HG02571 (cell line): Measurements from ENCODE around the gene CENATAC.
"Not testable (repeated sequence)": the region's sequence is repeated elsewhere in the genome, so short reads cannot be mapped to it uniquely, and the experiment has no call there.

ENCODE experiments used
- ATAC-seq: cut with Tn5 transposase; IDR thresholded peaks from one replicate; pipeline ENCODE4 v1.9.1; 2021; ENCODE audit warnings: mild to moderate bottlenecking, moderate library complexity; ENCODE audit not compliant: unreplicated experiment

The CENATAC gene

GRCh38 chr11:118991486-118992038 is 6.4 kb upstream of the CENATAC start:
- not testable (repeated sequence) for ATAC-seq

- peak; percentile 5 for ATAC-seq
Measured at GRCh38 chr11:118996926-118997626, 862 bp upstream of the CENATAC start.

- ATAC-seq, result no peak
Measured at GRCh38 chr11:118998388-118998717, 415 bp downstream of the CENATAC start.

- ATAC-seq, result no peak
Measured at GRCh38 chr11:118998822-118999221, 884 bp downstream of the CENATAC start.

- no peak for ATAC-seq
Measured at GRCh38 chr11:119000906-119001305, 3.0 kb downstream of the CENATAC start.

- ATAC-seq, result no peak
Measured at GRCh38 chr11:119006656-119007055, 8.7 kb downstream of the CENATAC start.

- no peak for ATAC-seq
Measured at GRCh38 chr11:119011476-119012053, 13.6 kb downstream of the CENATAC start.

- no peak for ATAC-seq
Measured at GRCh38 chr11:119012629-119013170, 14.8 kb downstream of the CENATAC start.

GRCh38 chr11:119014209-119014924 is 16.4 kb downstream of the CENATAC start:
- no peak for ATAC-seq

GRCh38 chr11:119015054-119015611 is 17.2 kb downstream of the CENATAC start:
- ATAC-seq, result no peak

- ATAC-seq, result no peak
Measured at GRCh38 chr11:119016216-119017009, 18.5 kb downstream of the CENATAC start.

- not testable (repeated sequence) for ATAC-seq
Measured at GRCh38 chr11:119017377-119017776, 19.4 kb downstream of the CENATAC start.

- ATAC-seq, result peak; percentile 84
Measured at GRCh38 chr11:119018074-119018938, 20.4 kb downstream of the CENATAC start, which contains the start of the genes RPS25 and TRAPPC4. Gene RPS25 (minus strand): TSS chr11:119018343. CDS start chr11:119018284, 59 bp downstream. Gene TRAPPC4 (plus strand): TSS chr11:119018766. CDS start chr11:119018796, 30 bp downstream.

- no peak for ATAC-seq
Measured at GRCh38 chr11:119019996-119020395, 22.1 kb downstream of the CENATAC start.

GRCh38 chr11:119021631-119022030 is 23.7 kb downstream of the CENATAC start:
- no peak for ATAC-seq

- no peak for ATAC-seq
Measured at GRCh38 chr11:119023741-119024140, 25.8 kb downstream of the CENATAC start.

GRCh38 chr11:119024430-119025098 is 26.6 kb downstream of the CENATAC start:
- ATAC-seq, result no peak

- ATAC-seq, result no peak
Measured at GRCh38 chr11:119025099-119025473, 27.1 kb downstream of the CENATAC start.

- no peak for ATAC-seq
Measured at GRCh38 chr11:119025541-119025940, 27.6 kb downstream of the CENATAC start.
